ENCODE data around the gene BLTP3A.

The BLTP3A gene

GRCh38 chr6:34836451-34836850 is 44.6 kb downstream of the BLTP3A start:
- no peak for DNase-seq

GRCh38 chr6:34837528-34837927 is 45.6 kb downstream of the BLTP3A start:
- no peak for DNase-seq

- no peak for DNase-seq
These were observed 47.9 kb downstream of the BLTP3A start for GRCh38 chr6:34839666-34840352.

Measured in NCI-H510A treated with DMSO at 0.1 percent for 48 hours (cell line).